HG02798 (cell line): ENCODE results near the gene PIF1.

ENCODE experiments used
- ATAC-seq: cut with Tn5 transposase; IDR thresholded peaks from one replicate; pipeline ENCODE4 v1.9.1; 2021; ENCODE audit warnings: mild to moderate bottlenecking; ENCODE audit not compliant: unreplicated experiment, poor library complexity

The PIF1 gene

GRCh38 chr15:64779024-64779423, 46.4 kb downstream of the PIF1 start:
- ATAC-seq = no peak

GRCh38 chr15:64776402-64776786, 49.1 kb downstream of the PIF1 start:
- no peak for ATAC-seq

- ATAC-seq = no peak
Measured at GRCh38 chr15:64775551-64776401, 49.7 kb downstream of the PIF1 start, which contains the start of gene RBPMS2. Gene RBPMS2, minus strand, starts transcription at chr15:64775589. Its CDS starts 270 bp downstream, at chr15:64775319.

- no peak for ATAC-seq
Measured at GRCh38 chr15:64774629-64775493, 50.6 kb downstream of the PIF1 start.

GRCh38 chr15:64774037-64774628, 51.3 kb downstream of the PIF1 start:
- no peak for ATAC-seq

GRCh38 chr15:64773606-64774005, 51.8 kb downstream of the PIF1 start:
- no peak for ATAC-seq

- no peak for ATAC-seq
Measured at GRCh38 chr15:64772964-64773363, 52.5 kb downstream of the PIF1 start.

GRCh38 chr15:64772488-64772887, 53.0 kb downstream of the PIF1 start:
- ATAC-seq = no peak

GRCh38 chr15:64770626-64771025, 54.8 kb downstream of the PIF1 start:
- no peak for ATAC-seq

- no peak for ATAC-seq
Measured at GRCh38 chr15:64767203-64767602, 58.2 kb downstream of the PIF1 start.

GRCh38 chr15:64766058-64766457, 59.4 kb downstream of the PIF1 start:
- no peak for ATAC-seq
